Activated CD4-positive, alpha-beta T cell treated with anti-CD3 and anti-CD28 coated beads, Interleukin-2, Interleukin-4, amounts not matched to agents 100 ng/mL and 50 ng/mL, durations not matched to agents 16 hours and 8 hours (primary cell): Measurements from ENCODE around the gene POU2F3.

ENCODE experiments used
- DNase-seq: peaks from one replicate; pipeline ENCODE4 v3.0.0-alpha.2; 2020; ENCODE audit warnings: low spot score

The POU2F3 gene

GRCh38 chr11:120285256-120285655 lies 45.3 kb downstream of the POU2F3 start:
- DNase-seq: no peak

DNA sequence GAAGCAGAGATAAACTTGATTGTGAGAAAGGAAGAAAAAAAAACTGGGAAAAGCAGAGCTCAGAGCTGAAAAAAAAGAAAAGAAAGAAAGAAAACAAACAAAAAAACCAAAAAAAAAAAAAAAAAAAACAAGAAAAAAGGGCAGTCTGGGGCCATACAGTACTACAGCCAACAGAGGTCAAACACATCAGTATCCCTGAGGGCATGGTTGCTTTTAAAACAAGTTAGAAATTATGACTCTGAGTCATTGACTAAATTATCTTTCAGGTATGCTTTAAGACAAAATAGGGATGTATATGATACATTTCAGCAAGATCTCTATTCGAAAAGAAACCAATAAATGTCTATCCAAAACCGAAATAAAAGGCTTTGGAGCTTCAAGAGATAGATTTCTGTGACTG lies 48.1 kb downstream of the POU2F3 start:
- DNase-seq: no peak

- DNase-seq: no peak
Observed at GRCh38 chr11:120289426-120289825, 49.5 kb downstream of the POU2F3 start.

- no peak for DNase-seq
Observed at GRCh38 chr11:120290956-120291355, 51.0 kb downstream of the POU2F3 start.

- no peak for DNase-seq
Observed at GRCh38 chr11:120293038-120293800, 53.3 kb downstream of the POU2F3 start.

- DNase-seq: no peak
Observed at GRCh38 chr11:120294096-120294495, 54.2 kb downstream of the POU2F3 start.

GRCh38 chr11:120295099-120295498 lies 55.2 kb downstream of the POU2F3 start:
- DNase-seq: no peak

GRCh38 chr11:120296554-120296953 lies 56.6 kb downstream of the POU2F3 start:
- DNase-seq: no peak

GRCh38 chr11:120298461-120298860 lies 58.5 kb downstream of the POU2F3 start:
- DNase-seq: no peak

DNA sequence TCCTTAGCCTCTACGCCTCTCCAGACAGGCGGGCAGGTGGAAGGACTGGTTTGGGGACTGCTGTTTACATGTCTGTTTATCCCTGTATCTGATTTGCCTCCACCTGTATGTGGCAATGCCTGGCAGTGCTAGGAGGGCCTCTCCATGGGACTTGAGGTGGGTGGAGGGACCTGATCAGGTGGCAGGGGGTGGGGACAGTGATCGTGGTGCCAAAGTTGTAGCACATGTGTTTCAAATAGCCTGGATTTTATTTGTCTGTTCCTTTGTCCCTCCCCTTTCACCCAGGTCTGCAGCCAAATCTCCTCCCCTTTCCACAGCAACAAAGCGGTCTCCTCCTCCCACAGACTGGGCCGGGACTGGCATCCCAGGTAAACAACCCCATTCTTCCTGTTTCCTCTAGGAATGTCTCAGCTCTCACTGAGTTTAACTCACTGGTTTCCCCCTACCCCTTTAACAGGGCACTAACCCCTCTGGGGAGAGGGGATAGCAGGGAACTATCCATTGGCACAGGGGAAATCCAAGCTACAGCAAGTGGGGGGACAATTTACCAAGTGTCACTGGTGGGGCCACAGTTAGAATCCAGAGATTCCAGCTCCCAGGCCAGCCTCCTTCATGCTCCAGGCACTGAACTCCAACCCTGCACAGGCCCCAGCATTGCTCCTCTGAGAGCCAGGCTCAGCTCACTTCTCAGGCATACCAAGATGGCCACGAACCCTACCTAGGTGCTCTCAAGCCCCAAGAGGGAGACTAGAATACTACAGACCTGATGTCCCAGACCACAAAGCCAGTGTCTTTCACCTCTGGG lies 62.3 kb downstream of the POU2F3 start:
- DNase-seq: no peak

DNA sequence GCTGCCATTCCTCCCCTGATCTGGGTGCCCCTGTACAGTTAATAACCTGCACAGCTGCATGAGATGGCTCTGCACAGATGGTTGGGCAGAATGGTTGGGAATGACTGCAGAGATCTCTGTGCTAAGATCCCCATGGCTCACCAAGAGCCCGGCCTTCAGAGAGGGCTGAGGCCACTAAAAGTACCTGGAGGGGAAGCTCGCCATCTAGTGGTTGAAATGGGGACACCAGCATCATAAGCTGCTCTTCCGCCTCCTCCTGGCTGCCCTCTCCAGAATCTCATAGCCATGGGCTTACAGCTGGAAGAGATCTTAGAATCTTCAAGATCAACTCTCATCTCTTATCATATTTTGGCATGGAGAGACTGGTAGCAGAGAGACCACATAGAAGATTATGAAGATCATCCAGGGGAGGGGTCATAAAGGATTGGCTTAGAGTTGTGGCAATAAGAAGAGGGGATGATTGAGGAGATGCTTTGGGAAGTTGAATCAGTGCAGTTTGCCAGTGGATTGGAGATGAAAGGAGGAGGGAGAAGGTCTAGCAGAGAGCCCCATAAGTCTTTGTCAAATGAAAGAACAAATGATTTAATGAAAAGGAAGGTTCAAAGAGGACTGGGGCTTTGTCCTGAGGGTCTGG lies 63.2 kb downstream of the POU2F3 start:
- DNase-seq: peak; percentile 70

DNA sequence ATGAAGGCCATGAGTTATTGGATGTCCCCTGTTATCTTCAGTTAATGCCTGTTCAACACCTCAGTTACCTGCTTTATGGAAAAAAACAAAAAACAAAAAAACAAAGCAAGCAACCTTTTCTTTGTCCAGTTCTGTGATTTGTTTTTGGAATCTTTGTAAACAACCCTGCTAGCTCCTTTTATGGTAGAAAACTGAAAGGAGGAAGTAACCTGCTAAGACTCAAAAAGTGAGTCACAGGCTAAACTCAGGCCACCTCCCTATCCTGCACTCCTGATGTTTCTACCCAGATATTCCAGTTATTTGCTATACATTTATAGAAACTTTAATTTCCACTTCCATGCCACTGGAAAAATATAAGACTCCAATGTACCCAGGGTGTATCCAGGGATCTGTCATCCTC lies 64.6 kb downstream of the POU2F3 start:
- DNase-seq: no peak

DNA sequence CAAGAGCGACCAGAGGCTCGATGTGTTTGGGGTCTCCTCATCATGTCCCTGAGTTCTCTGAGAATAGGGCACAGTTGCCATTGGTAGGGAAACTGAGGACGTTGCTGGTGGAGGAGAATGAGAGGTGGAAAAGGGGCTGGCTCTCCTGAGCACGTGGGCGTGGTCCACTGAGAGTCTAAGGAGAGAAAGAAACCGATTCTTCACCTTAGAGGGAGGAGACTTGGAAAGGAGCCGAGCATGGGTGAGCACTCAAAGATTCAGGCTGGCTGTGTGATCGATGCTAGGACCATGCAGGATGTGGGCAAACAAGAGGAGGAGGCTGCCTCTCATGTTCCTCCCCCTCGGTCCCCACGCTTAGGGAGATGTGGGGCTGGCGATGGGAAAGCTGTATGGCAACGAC lies 65.3 kb downstream of the POU2F3 start:
- DNase-seq: no peak

DNA sequence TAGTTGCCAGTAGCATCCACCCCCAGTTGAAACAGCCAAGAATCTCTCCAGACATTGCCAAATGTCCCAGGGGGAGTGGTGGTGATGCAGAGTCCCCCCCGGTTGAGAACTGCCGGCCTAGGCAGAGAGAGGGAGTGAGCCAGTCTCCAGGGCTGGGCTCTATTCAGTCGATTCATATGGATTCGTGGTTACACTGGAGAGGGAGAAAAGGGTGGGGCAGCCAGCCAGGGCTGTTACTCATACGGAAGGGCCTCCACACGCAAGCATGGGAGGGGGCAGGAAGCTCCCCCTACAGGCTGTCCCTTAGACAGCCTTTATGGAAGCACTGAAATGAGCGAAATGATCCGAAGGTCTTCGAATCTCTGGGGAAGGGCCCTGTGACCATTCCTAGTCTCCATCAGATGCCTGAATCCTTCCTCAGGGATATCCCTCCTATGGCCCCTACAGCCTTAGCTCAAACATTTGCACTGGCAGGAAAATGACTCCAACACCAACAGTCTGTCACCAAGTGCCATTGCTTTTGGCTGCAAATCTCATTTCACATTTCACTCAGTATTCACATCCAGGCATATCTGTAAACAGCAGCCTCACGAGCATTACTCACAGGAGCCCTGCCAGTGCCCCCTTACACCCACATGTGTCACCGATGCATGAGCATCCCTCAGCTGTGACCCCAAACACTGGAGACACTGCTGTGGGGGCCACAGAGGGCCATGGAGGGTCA lies 66.7 kb downstream of the POU2F3 start:
- DNase-seq: no peak

GRCh38 chr11:120307476-120307875 lies 67.5 kb downstream of the POU2F3 start:
- DNase-seq: no peak

GRCh38 chr11:120308081-120308480 lies 68.1 kb downstream of the POU2F3 start:
- DNase-seq: no peak

DNA sequence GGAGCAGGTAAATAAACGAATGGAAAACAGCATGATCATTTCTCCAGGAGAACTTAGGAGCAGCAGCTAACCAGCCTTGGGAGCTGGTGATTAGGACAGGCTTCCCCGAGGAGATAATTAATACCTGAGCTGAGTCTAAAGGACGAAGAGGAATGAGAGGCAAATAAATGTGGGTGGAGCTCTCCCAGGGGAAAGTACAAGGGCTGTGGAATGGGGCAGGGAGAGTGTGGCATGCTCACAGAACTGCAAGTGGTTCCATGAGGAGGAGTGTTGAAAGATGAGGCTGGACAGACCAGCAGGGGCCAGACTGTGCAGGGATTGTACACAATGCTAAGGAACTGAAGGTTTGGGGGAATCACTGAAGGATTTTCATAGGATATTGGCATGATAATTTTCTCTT lies 70.9 kb downstream of the POU2F3 start:
- DNase-seq: no peak

DNA sequence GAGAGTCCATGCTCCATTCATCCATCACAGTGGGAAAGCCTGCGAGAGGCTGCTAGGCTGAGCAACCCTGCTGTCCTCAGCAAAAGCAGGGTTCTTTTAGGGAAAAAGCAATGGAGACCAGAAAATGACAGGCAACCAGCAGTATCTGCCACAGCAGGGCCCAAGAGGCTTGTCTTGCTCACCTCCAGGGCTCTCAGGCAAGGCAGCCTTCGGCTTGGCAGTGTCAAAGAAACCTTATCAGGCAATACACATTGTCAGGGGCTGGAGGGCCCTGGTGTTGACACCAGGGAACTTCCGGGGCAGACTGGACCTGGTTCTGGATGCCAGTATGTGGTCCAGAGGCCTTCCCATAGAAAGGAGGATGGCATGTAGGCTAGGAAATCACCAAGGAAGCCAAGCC lies 74.9 kb downstream of the POU2F3 start:
- DNase-seq: no peak

- DNase-seq: no peak
Observed at GRCh38 chr11:120316880-120317688, 77.1 kb downstream of the POU2F3 start.

DNA sequence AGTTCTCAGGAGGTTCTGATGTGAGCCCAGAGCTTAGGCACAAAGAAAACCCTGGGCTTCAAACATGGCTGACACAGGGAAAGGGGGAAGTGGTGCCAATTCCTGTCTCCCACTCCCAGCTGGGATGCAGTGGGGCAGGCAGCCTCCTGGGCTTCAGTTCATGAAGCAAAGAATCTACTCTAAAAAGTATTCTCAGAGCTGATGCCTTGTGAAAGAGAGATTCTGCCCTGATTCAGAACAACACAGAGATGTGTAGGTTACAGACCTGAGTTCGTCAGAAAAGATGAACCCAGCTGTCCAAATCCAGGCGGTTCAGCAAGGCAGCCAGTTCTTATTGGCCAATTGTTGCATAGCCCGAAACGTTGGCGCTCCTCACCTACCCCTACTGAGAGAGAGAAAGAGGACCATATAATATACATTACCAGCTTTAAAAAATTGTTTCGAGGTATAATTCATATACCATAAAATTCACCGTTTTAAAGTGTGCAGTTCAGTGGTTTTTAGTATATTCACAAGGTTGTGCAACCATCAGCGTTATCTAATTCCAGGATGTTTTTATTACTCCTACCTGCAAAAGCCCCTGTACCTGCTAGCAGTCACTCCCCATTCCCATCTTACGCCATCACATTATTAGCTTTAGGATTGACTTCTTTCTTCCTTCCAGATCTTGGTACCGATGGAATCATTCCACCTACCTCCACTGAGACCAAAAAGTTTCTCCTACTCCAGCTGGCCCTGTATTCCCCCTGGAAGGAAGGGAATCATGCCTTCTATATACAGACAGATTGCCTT lies 77.9 kb downstream of the POU2F3 start:
- DNase-seq: no peak

- DNase-seq: no peak
Observed at GRCh38 chr11:120318906-120319305, 79.0 kb downstream of the POU2F3 start.
